Psoas muscle (tissue), 8 donors: Measurements from ENCODE around the gene LIN7B. TPM values are rescaled to one million over a fixed set of nuclear protein-coding genes. Genes with fewer than 3 reads are reported as not detected.
A peak's percentile ranks its signal among the peaks of the same experiment; 100 is the strongest.
"Not testable (repeated sequence)": the region's sequence is repeated elsewhere in the genome, so short reads cannot be mapped to it uniquely, and the experiment has no call there.

Source experiments
- ATAC-seq, 4 donors: fragments of 200-7000 bp; cut with Tn5 transposase; one replicate each; pipeline ENCODE4 v1.9.1; 2020; ENCODE audit warnings: moderate library complexity in 3 of 4, mild to moderate bottlenecking in 2 of 4
- DNase-seq, 2 donors: peaks; one replicate each; pipeline ENCODE4 v3.0.0-alpha.2; 2020
- H3K27ac ChIP-seq: fragments of 200-600 bp; one replicate; pipeline ENCODE4 v1.8.0; 2022
- H3K27me3 ChIP-seq, 3 donors: fragments of 200-600 bp in 1 of 3; one replicate each; pipeline versions ENCODE4 v1.6.1 to v1.8.0; 2013 to 2022; ENCODE audit warnings: low read length in 2 of 3, mild to moderate bottlenecking in 2 of 3, moderate library complexity in 1 of 3; ENCODE audit not compliant: insufficient read depth in 3 of 3
- H3K36me3 ChIP-seq, 2 donors: fragments of 200-600 bp in 1 of 2; one replicate each; pipeline versions ENCODE4 v1.6.1 to v1.8.0; 2013 to 2022; ENCODE audit warnings: low read depth in 1 of 2, mild to moderate bottlenecking in 1 of 2, moderate library complexity in 1 of 2; ENCODE audit not compliant: insufficient read depth in 1 of 2
- H3K4me1 ChIP-seq: fragments of 200-600 bp; one replicate; pipeline ENCODE4 v1.8.0; 2022
- H3K4me3 ChIP-seq: fragments of 200-600 bp; one replicate; pipeline ENCODE4 v1.8.0; 2022; ENCODE audit warnings: mild to moderate bottlenecking
- H3K9me3 ChIP-seq: fragments of 200-600 bp; one replicate; pipeline ENCODE4 v1.8.0; 2022
- CTCF ChIP-seq: fragments of 200-600 bp; IDR thresholded peaks from one replicate; pipeline ENCODE4 v1.8.0; 2022; ENCODE audit warnings: antibody characterized with exemption
- WGBS, 3 donors: extraction: QIAGEN DNeasy Blood & Tissue Kit; methylation state at CpG; one replicate each; pipeline versions ENCODE4 v1.1.6 to v1.1.7; 2013; 5-methylcytosine and 5-hydroxymethylcytosine counted together
- intact Hi-C, 2 donors: fragments of 100-400 bp; cut with DNase I; formaldehyde crosslinking; loops; one replicate each; pipeline versions ENCODE4 v1.11.0 to v1.14.2; 2022
- polyA plus RNA-seq, 3 donors: library from polyadenylated mRNA; stranded (reverse); fragments of 200-250 nt; gene quantifications; one replicate each; pipeline ENCODE4 v1.2.3, GENCODE V29; 2013
- total RNA-seq, 4 donors: library from RNA; stranded (reverse); fragmentation: NEBNext Ultra II Directional in 2 of 4; extraction: Animal tissue kit (Norgen Biotek cat#: 25700) in 2 of 4; gene quantifications; one replicate each; pipeline versions ENCODE4 v1.2.1 to v1.2.4, GENCODE V29; 2021 to 2023
- donor health status: healthy with polysubstance abuse.
- donor health status: DM: no; HTN: no; CAD: no; lungs with moderate emphysema.
- donor health status: Bipolar disorder and iron deficiency.
- donor health status: healthy.
- donor health status: DM: yes; HTN: yes; CAD: no.
- donor health status: DM: no; HTN: no; CAD: no.
- donor health status: DM: no; HTN: no; CAD: no.
- donor health status: DM: yes; HTN: yes; CAD: no.

LIN7B gene
- total and polyA plus RNA-seq, 7 donors, result 11.8 to 27.9 (median 17.0) TPM

DNA sequence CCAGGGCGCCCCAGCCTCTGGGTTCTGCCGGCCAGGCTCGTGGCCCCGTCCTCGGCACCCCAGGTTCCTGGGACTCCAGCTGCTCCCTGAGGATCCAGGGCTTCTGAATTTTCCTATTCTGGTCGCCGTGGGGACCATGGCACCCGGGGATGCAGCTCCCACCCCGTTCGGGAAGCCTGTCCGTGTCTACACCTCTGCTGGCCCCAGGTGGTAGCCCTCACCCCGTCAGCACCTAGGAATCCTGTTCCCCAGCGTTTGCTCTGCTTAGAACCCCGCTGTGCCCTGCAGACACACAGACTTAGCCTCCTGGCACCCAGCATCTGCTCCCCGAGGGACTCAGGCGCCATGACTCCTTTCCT is 6.1 kb downstream of the LIN7B start:
- intact Hi-C loops, result no loop called here
- TF ChIP-seq CTCF, result no peak
- Histone ChIP-seq H3K4me3 (peak overlapping the region; percentile 85), H3K27me3 (no peaks in the 10 kb centered on the region), H3K9me3 (no peaks in the 10 kb centered on the region), H3K27ac (no peak overlapping the region), H3K4me1 (peaks cover 20% of the 10 kb centered on the region), H3K36me3 (no peaks in the 10 kb centered on the region)
- ATAC-seq (no peak), DNase-seq (no peak)
- 12 to 16% (median 13%) methylated on average over 13 to 16 of the region's 16 CpGs for WGBS, 3 donors

DNA sequence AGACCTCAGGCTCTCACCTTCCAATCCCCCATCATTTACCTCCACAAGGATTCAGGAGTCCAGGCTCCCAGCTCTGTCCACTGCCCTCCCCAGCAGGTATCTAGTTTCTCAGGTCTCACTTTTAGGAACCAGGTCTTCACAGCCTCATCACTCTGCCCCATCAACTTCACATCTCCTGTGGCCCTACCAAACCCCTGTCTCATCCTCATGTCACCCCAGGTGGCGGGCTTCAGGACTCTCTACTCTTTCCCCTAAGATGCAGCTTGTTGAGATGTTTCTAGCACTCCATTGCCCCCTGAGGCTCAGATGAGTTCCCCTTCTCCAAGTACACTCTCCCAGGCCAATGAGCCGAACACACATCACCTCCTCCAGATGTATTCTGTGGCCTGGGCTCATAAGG is 6.7 kb downstream of the LIN7B start:
- H3K4me1 ChIP-seq, result peaks cover 19% of the 10 kb centered on the region
- H3K36me3 ChIP-seq, result no peaks in the 10 kb centered on the region
- no peaks in the 10 kb centered on the region for H3K9me3 ChIP-seq
- no peak overlapping the region for H3K27ac ChIP-seq
- WGBS, 3 donors, result 82 to 89% (median 89%) methylated on average over 2 of the region's 2 CpGs
- TF ChIP-seq CTCF, result no peak
- ATAC-seq, result no peak
- no peak overlapping the region for H3K4me3 ChIP-seq
- DNase-seq, result no peak
- intact Hi-C loops, result no loop called here
- no peaks in the 10 kb centered on the region for H3K27me3 ChIP-seq

GRCh38 chr19:49121841-49122240 is 7.7 kb downstream of the LIN7B start:
- DNase-seq, H3K4me3 ChIP-seq, H3K27me3 ChIP-seq, H3K9me3 ChIP-seq, H3K36me3 ChIP-seq, H3K27ac ChIP-seq, intact Hi-C loops, ATAC-seq: not testable (repeated sequence)
- 62 to 70% (median 68%) methylated on average over 10 of the region's 10 CpGs for WGBS, 3 donors
- H3K4me1 ChIP-seq, result peaks cover 19% of the 10 kb centered on the region

DNA sequence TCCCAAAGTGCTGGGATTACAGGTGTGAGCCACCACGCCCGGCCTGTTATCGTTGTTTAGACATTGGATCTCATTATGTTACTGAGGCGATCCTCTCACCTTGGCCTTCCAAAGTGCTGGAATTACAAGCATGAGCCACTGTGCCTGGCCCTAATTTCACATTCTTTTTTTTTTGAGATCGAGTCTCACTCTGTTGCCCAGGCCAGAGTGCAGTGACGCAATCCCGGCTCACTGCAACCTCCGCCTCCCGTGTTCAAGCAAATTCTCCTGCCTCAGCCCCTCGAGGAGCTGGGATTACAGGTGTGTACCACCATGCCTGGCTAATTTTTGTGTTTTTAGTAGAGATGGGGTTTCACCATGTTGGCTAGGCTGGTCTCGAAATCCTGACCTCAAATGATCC is 9.1 kb downstream of the LIN7B start:
- DNase-seq, intact Hi-C loops, ATAC-seq: not testable (repeated sequence)

DNA sequence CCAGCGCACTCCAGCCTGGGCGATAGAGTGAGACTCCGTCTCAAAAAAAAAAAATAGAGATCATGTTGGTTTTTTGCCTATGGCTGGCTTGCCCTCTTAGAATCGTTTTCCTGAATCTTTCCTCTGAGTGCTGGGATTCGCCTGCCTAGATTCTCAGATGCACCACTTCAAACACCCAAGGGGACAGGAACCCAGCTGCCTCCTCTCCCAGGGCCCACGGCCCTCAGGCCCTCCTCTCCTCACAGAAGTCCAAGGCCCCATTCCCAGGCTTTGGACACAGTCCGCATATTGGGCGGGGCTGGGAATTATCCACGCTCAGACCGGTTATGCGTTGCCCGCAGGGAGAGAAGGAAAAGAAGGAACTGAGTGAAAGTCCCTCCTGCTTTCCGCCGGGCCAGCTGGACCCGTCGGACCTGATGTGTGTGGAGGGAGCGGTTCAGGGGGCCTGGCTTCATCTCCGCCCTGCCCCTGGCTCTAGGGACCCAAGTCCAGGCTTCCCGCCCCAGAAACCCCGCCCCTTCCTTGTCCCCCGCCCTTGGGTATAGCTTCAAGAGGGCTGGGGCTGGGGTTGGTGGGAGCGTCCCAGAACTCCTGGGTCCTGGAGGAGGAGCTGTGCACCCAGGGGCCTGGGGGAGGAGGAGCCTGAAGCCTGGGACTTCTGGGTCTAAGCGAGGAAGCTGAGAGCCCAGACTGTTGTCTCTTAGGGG is 11.0 kb downstream of the LIN7B start:
- no peaks in the 10 kb centered on the region for H3K27me3 ChIP-seq
- H3K27ac ChIP-seq, result no peak overlapping the region
- H3K4me3 ChIP-seq, result no peak overlapping the region
- peaks cover 11% of the 10 kb centered on the region for H3K4me1 ChIP-seq
- DNase-seq (no peak), ATAC-seq (no peak)
- H3K9me3 ChIP-seq, result no peaks in the 10 kb centered on the region
- WGBS, 3 donors, result 27 to 33% (median 29%) methylated on average over 19 to 23 of the region's 23 CpGs
- no peak for TF ChIP-seq CTCF
- no peaks in the 10 kb centered on the region for H3K36me3 ChIP-seq
- intact Hi-C loops, result no loop called here

More for the DNA sequence above, 9.1 kb downstream of the LIN7B start:
- H3K4me1 ChIP-seq, result peaks cover 11% of the 10 kb centered on the region
- WGBS, 3 donors, result 83 to 90% (median 89%) methylated on average over 11 of the region's 11 CpGs
- not testable (repeated sequence) for H3K9me3 ChIP-seq, H3K27ac ChIP-seq, H3K27me3 ChIP-seq, H3K4me3 ChIP-seq, H3K36me3 ChIP-seq

DNA sequence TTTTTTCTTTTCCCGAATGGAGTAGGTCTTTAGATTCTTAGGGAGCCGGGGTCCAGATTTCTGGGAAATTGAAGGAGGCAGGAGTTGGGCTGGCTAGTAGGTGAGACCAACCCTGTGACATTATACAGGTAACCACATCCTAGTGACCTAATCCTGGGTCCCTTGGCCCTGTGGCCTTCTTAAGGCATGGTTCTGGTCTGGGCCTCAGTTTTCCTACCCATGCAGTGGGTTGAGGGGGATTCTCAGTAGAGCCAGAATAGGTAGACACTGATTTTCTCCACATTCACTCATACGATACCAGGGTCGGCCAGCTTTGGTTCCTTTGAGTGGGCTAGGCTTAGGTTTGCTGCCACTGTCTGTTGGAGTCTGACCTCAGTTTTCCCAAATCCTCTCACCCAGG is 12.4 kb downstream of the LIN7B start:
- Histone ChIP-seq H3K27ac (no peak overlapping the region), H3K9me3 (no peaks in the 10 kb centered on the region), H3K4me1 (peaks cover 14% of the 10 kb centered on the region), H3K4me3 (no peak overlapping the region), H3K36me3 (no peaks in the 10 kb centered on the region), H3K27me3 (no peaks in the 10 kb centered on the region)
- no peak for ATAC-seq
- DNase-seq, result no peak
- WGBS, 3 donors, result 75 to 80% (median 77%) methylated on average over 4 of the region's 4 CpGs
- no peak for TF ChIP-seq CTCF
- intact Hi-C loops, result no loop called here

GRCh38 chr19:49127225-49127624 is 13.1 kb downstream of the LIN7B start:
- intact Hi-C loops, H3K9me3 ChIP-seq, H3K27me3 ChIP-seq, ATAC-seq, H3K36me3 ChIP-seq, DNase-seq, H3K27ac ChIP-seq: not testable (repeated sequence)
- Histone ChIP-seq H3K4me1 (peaks cover 14% of the 10 kb centered on the region), H3K4me3 (peak overlapping the region; percentile 33)
- WGBS, 3 donors, result 93 to 97% (median 95%) methylated on average over 12 of the region's 12 CpGs
